Transverse colon (tissue), 4 donors: Measurements from ENCODE around the gene ZNF10.

Experiments
- CTCF ChIP-seq, 5 experiments: fragments of 200-600 bp in 3 of 5; fragments of 450-650 bp in 2 of 5; sonication (generic) in 3 of 5; IDR thresholded peaks; 1 replicate in 2 of 5; 2 replicates in 3 of 5; pipeline ENCODE4 v1.5.1; 2016 to 2017; ENCODE audit warnings: antibody characterized with exemption in 5 of 5, inconsistent platforms in 3 of 5, mild to moderate bottlenecking in 2 of 5, moderate library complexity in 1 of 5
- EP300 ChIP-seq: sonication (generic); formaldehyde crosslinking; IDR thresholded peaks from one replicate; pipeline ENCODE4 v1.6.1; 2017; ENCODE audit warnings: antibody characterized with exemption, low read depth
- POLR2A ChIP-seq: fragments of 450-650 bp; IDR thresholded peaks from one replicate; pipeline ENCODE4 v1.6.1; 2016; ENCODE audit warnings: antibody characterized with exemption, mild to moderate bottlenecking, moderate library complexity
- POLR2AphosphoS5 ChIP-seq, 3 donors: sonication (generic); formaldehyde crosslinking; IDR thresholded peaks; one replicate each; pipeline ENCODE4 v1.6.1; 2016; ENCODE audit warnings: antibody characterized with exemption in 3 of 3

GRCh38 chr12:133174901-133175300 lies 44.5 kb downstream of the ZNF10 start:
- TF ChIP-seq CTCF (IDR thresholded peaks at IDR 0.05) (no peak), EP300 (no peak), POLR2A (no peak), POLR2AphosphoS5 (IDR thresholded peaks at IDR 0.05) (no peak)
